ENCODE data around the gene NR2F6.

Gene NR2F6

GRCh38 chr19:17235300-17235970 is 10.3 kb downstream of the NR2F6 start (continued):
- TF ChIP-seq ZNF24 (tag by site-specific recombination; IDR thresholded peaks at IDR 0.05) (no peak), ZNF133 (tag by site-specific recombination; IDR thresholded peaks at IDR 0.05) (no peak), ZNF449 (tag by site-specific recombination; IDR thresholded peaks at IDR 0.05) (peak; percentile 68; the same call in 1 of the 2 replicates), ZFHX2 (tag by site-specific recombination; conservative IDR thresholded peaks at IDR 0.05) (peak; percentile 59), GLI4 (tag by site-specific recombination; IDR thresholded peaks at IDR 0.05) (no peak), ZNF660 (tag by site-specific recombination; IDR thresholded peaks at IDR 0.05) (peak; percentile 85), ZBTB10 (tag by site-specific recombination; IDR thresholded peaks at IDR 0.05) (peak; percentile 70; the same call in 1 of the 2 replicates), YY1 (tag by site-specific recombination; IDR thresholded peaks at IDR 0.05) (peak; percentile 72), ZNF76 (tag by site-specific recombination; IDR thresholded peaks at IDR 0.05; ENCODE audit: borderline replicate concordance, low read depth) (no peak), ZNF148 (tag by site-specific recombination; IDR thresholded peaks at IDR 0.05; ENCODE audit: borderline replicate concordance) (no peak), ZNF2 (tag by site-specific recombination; IDR thresholded peaks at IDR 0.05) (0 out of 2 replicates have a peak, but pooled peaks have one; percentile 18), ZIC2 (tag by site-specific recombination; IDR thresholded peaks at IDR 0.05) (0 out of 2 replicates have a peak, but pooled peaks have one; percentile 20), KLF17 (tag by site-specific recombination; IDR thresholded peaks at IDR 0.05) (no peak), PRDM1 (tag by site-specific recombination; IDR thresholded peaks at IDR 0.05) (no peak), ZNF600 (tag by site-specific recombination; IDR thresholded peaks at IDR 0.05) (peak; percentile 43; the same call in 1 of the 2 replicates), ZNF830 (tag by site-specific recombination; IDR thresholded peaks at IDR 0.05; ENCODE audit: low read depth) (no peak), SETDB1 (IDR thresholded peaks at IDR 0.05; ENCODE audit: insufficient read length, low read length) (no peak), HOXD13 (CRISPR knock-in tag; IDR thresholded peaks at IDR 0.05; ENCODE audit: borderline replicate concordance) (no peak), KLF9 (tag by site-specific recombination; IDR thresholded peaks at IDR 0.05; ENCODE audit: low read depth) (no peak), SP2 (tag by site-specific recombination; IDR thresholded peaks at IDR 0.05) (no peak), ZNF580 (tag by site-specific recombination; IDR thresholded peaks at IDR 0.05) (no peak), ZBTB11 (tag by site-specific recombination; conservative IDR thresholded peaks at IDR 0.05; ENCODE audit: low read depth) (no peak; the same call in 1 of the 2 replicates), KLF16 (tag by site-specific recombination; IDR thresholded peaks at IDR 0.05) (no peak), ZNF112 (tag by site-specific recombination; IDR thresholded peaks at IDR 0.05) (no peak), GLI2 (tag by site-specific recombination; IDR thresholded peaks at IDR 0.05; ENCODE audit: borderline replicate concordance, low read depth) (no peak), ZEB2 (tag by site-specific recombination; IDR thresholded peaks at IDR 0.05) (peak; percentile 63), ZNF223 (tag by site-specific recombination; IDR thresholded peaks at IDR 0.05) (no peak), FEZF1 (tag by site-specific recombination; IDR thresholded peaks at IDR 0.05) (no peak), ZNF354C (tag by site-specific recombination; IDR thresholded peaks at IDR 0.05; ENCODE audit: borderline replicate concordance, low read depth) (no peak)

Measured in HEK293 (cell line).